ENCODE data around the gene SSBP2.
"Not testable (repeated sequence)": the region's sequence is repeated elsewhere in the genome, so short reads cannot be mapped to it uniquely, and the experiment has no call there.

Gene SSBP2

GRCh38 chr5:81685471-81685870 lies 65.4 kb downstream of the SSBP2 start:
- TF ChIP-seq CTCF (IDR thresholded peaks at IDR 0.05; ENCODE audit: poor library complexity, severe bottlenecking): no peak
- Histone ChIP-seq H3K4me1 (ENCODE audit: insufficient read depth, poor library complexity, severe bottlenecking) (no peaks in the 10 kb centered on the region), H3K9me3 (ENCODE audit: severe bottlenecking) (no peaks in the 10 kb centered on the region), H3K4me3 (ENCODE audit: severe bottlenecking) (no peak overlapping the region), H3K27me3 (ENCODE audit: insufficient read depth, poor library complexity, severe bottlenecking) (no peaks in the 10 kb centered on the region), H3K36me3 (ENCODE audit: low read depth) (no peaks in the 10 kb centered on the region), H3K27ac (ENCODE audit: poor library complexity, severe bottlenecking) (no peak overlapping the region)
- DNase-seq (ENCODE audit: low spot score) (no peak), ATAC-seq (ENCODE audit: low read depth) (no peak)

- Histone ChIP-seq H3K4me1 (ENCODE audit: insufficient read depth, poor library complexity, severe bottlenecking) (no peaks in the 10 kb centered on the region), H3K36me3 (ENCODE audit: low read depth) (no peaks in the 10 kb centered on the region), H3K4me3 (ENCODE audit: severe bottlenecking) (no peak overlapping the region), H3K27ac (ENCODE audit: poor library complexity, severe bottlenecking) (no peak overlapping the region), H3K27me3 (ENCODE audit: insufficient read depth, poor library complexity, severe bottlenecking) (no peaks in the 10 kb centered on the region), H3K9me3 (ENCODE audit: severe bottlenecking) (no peaks in the 10 kb centered on the region)
- no peak for TF ChIP-seq CTCF (IDR thresholded peaks at IDR 0.05; ENCODE audit: poor library complexity, severe bottlenecking)
- DNase-seq (ENCODE audit: low spot score) (no peak), ATAC-seq (ENCODE audit: low read depth) (no peak)
Measured at GRCh38 chr5:81679885-81680284, 71.0 kb downstream of the SSBP2 start.

DNA sequence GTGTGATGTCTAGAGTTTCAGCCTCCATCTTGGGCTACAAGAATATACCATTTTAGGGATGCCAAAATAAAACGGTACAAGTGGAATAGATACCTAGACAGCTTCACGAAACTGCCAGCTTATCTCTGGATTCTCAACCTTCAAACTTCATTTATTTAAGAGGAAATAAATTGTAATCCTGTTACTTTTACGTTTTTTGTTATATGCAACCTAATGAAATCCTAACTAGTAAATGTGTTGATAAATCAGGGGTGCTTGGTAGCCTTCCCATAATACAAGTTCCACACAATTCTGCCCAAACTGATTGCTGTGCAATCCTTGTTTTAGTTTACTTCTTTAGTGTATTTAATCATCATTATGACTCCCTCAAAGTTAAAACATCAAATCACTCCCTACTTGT lies 75.5 kb downstream of the SSBP2 start:
- peaks cover 4% of the 10 kb centered on the region for H3K27me3 ChIP-seq (ENCODE audit: insufficient read depth, poor library complexity, severe bottlenecking)
- H3K36me3 ChIP-seq (ENCODE audit: low read depth): no peaks in the 10 kb centered on the region
- H3K4me3 ChIP-seq (ENCODE audit: severe bottlenecking): no peak overlapping the region
- no peaks in the 10 kb centered on the region for H3K4me1 ChIP-seq (ENCODE audit: insufficient read depth, poor library complexity, severe bottlenecking)
- ATAC-seq (ENCODE audit: low read depth) (no peak), DNase-seq (ENCODE audit: low spot score) (no peak)
- no peaks in the 10 kb centered on the region for H3K9me3 ChIP-seq (ENCODE audit: severe bottlenecking)
- TF ChIP-seq CTCF (IDR thresholded peaks at IDR 0.05; ENCODE audit: poor library complexity, severe bottlenecking): no peak
- H3K27ac ChIP-seq (ENCODE audit: poor library complexity, severe bottlenecking): no peak overlapping the region

DNA sequence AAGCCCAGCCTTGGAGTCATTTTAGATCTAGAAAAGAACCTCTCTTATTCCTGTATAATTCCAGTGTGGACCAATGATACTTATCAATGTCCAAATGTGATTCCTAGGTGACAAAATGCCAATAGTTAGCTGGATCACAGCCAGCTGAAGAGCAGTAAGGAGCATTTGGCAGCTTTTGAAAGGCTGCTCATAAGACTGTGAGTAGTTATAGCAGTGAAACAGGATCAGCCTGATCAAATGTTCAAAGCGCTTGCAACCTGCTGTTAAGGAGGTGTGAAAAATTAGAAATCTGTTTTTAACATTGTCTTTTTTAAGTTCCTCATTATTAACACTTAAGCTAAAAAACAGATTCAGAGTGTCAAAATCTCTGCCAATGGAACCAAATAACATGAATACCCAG lies 85.1 kb downstream of the SSBP2 start:
- Histone ChIP-seq H3K9me3 (ENCODE audit: severe bottlenecking) (no peaks in the 10 kb centered on the region), H3K36me3 (ENCODE audit: low read depth) (no peaks in the 10 kb centered on the region), H3K4me1 (ENCODE audit: insufficient read depth, poor library complexity, severe bottlenecking) (no peaks in the 10 kb centered on the region), H3K4me3 (ENCODE audit: severe bottlenecking) (no peak overlapping the region), H3K27ac (ENCODE audit: poor library complexity, severe bottlenecking) (no peak overlapping the region), H3K27me3 (ENCODE audit: insufficient read depth, poor library complexity, severe bottlenecking) (peaks cover 2% of the 10 kb centered on the region)
- no peak for TF ChIP-seq CTCF (IDR thresholded peaks at IDR 0.05; ENCODE audit: poor library complexity, severe bottlenecking)
- ATAC-seq (ENCODE audit: low read depth) (no peak), DNase-seq (ENCODE audit: low spot score) (no peak)

DNA sequence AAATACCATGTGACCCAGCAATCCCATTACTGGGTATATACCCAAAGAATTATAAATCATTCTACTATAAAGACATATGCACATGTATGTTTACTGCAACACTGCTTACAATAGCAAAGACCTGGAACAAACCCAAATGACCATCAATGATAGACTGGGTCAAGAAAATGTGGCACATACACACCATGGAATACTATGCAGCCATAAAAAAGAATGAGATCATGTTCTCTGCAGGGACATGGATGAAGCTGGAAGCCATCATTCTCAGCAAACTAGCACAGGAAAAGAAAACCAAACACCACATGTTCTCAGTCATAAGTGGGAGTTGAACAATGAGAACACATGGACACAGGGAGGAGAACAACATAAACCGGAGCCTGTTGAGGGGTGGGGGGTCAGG lies 90.3 kb downstream of the SSBP2 start:
- H3K27me3 ChIP-seq (ENCODE audit: insufficient read depth, poor library complexity, severe bottlenecking); H3K36me3 ChIP-seq (ENCODE audit: low read depth); DNase-seq (ENCODE audit: low spot score); ATAC-seq (ENCODE audit: low read depth); H3K4me1 ChIP-seq (ENCODE audit: insufficient read depth, poor library complexity, severe bottlenecking); H3K9me3 ChIP-seq (ENCODE audit: severe bottlenecking); H3K27ac ChIP-seq (ENCODE audit: poor library complexity, severe bottlenecking); H3K4me3 ChIP-seq (ENCODE audit: severe bottlenecking): not testable (repeated sequence)

All from RWPE2 (cell line).